ENCODE results near the gene RIPOR1.

The RIPOR1 gene

DNA sequence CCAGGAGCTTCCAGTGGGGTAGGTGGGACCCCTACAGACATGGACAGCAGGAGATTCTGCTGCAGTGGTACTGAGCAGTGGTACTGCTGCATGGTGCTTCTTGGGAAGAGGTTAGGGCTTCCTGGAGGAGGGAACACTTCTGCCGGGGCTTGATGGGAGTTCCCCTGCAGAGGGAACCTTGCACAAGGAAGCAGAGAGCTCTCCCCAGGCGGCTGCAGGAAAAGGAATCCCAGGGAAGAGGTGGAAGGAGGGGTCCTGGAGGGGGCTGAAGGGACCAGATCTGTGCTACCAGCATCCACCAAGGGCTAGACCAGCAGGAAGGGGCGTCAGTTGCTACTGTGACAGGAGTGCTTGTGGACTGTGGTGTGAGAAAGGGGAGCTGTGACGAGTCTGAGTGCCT lies 10.6 kb downstream of the RIPOR1 start:
- DNase-seq = no peak

DNA sequence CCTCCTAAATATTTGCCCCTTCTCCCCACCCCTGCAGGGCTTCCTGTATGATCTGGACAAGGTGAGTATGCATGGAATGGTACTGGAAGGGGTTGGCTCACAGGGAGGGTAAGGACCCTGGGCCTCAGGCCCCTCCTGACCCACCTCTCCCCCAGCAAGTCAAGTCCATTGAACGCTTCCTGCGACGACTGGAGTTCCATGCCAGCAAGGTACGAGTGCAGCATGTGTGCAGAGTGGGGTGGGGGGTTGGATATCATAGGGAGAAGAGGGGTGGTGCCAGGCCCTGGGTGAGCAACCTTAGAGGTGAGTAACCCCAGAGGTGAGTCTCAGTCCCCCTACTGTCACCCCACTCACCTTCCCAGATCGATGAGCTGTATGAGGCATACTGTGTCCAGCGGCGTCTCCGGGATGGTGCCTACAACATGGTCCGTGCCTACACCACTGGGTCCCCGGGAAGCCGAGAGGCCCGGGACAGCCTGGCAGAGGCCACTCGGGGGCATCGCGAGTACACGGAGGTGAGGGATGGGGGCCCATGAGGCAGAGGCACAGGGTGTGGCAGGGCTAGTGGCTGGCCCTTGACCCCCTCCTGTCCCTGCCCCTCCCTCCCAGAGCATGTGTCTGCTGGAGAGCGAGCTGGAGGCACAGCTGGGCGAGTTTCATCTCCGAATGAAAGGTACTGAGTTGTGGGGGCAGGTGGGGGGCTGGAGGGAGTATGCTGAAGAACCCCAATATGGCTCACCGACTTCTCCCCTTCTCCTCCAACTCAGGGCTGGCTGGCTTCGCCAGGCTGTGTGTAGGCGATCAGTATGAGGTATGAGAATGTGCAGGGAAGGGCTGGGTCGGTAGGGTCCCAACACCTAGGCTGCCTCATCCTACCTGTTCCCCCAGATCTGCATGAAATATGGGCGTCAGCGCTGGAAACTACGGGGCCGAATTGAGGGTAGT lies 11.3 kb downstream of the RIPOR1 start:
- DNase-seq = no peak

DNA sequence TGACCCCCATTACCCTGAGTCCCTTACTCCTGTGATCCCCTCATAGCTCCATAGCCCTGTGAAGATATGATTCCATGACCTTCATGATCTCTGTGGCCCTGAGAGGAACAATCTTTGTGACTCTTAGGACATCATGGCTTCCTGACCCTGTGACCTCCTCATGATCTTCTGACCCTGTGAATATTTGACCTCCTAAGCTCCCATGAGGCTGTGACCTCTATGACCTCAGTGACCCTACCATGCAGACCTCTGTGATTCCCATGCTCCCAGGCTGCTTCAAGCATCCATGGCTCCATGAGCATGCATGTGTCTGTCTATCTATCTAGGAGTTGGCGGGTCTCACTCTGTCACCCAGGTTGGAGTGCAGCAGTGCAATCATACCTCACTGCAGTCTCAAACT lies 12.1 kb downstream of the RIPOR1 start:
- no peak for DNase-seq

DNA sequence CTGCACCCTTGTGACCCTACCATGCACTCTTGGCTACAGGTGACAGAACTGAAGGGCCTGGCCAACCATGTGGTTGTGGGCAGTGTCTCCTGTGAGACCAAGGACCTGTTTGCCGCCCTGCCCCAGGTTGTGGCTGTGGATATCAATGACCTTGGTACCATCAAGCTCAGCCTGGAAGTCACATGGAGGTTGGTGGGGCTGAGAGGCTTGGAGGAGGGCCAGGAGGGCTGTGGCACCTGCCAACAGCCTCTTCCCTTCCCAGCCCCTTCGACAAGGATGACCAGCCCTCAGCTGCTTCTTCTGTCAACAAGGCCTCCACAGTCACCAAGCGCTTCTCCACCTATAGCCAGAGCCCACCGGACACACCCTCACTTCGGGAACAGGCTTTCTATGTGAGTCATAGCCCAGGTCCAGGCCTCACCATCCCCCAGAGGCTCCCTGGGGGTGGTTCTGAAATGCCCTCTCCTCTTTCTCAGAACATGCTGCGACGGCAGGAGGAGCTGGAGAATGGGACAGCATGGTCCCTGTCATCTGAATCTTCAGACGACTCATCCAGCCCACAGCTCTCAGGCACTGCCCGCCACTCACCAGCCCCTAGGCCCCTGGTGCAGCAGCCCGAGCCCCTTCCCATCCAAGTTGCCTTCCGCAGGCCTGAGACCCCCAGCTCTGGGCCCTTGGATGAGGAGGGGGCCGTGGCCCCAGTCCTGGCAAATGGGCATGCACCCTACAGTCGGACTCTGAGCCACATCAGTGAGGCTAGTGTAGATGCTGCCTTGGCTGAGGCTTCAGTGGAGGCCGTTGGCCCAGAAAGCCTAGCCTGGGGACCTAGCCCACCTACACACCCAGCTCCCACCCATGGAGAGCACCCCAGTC lies 13.0 kb downstream of the RIPOR1 start:
- no peak for DNase-seq

DNA sequence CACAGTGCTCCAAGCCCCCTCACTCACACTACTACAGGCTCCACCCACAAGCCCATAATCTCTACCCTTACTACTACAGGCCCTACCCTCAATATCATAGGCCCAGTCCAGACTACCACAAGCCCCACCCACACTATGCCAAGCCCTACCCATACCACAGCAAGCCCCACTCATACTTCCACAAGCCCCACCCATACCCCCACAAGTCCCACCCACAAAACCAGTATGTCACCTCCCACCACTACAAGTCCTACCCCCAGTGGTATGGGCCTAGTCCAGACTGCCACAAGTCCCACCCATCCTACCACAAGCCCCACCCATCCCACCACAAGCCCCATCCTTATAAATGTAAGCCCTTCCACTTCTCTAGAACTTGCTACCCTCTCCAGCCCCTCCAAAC lies 13.8 kb downstream of the RIPOR1 start:
- DNase-seq = peak; percentile 80

DNA sequence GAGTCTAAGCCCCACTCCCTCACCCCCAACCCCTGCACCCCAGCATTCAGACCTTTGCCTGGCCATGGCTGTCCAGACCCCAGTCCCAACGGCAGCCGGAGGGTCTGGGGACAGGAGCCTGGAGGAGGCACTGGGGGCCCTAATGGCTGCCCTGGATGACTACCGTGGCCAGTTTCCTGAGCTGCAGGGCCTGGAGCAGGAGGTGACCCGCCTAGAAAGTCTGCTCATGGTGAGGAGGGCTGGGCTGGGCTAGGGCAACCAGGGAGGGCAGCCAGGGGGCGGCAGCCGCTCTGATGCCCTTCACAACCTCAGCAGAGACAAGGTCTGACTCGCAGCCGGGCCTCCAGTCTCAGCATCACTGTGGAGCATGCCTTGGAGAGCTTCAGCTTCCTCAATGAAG lies 14.4 kb downstream of the RIPOR1 start:
- DNase-seq = no peak

DNA sequence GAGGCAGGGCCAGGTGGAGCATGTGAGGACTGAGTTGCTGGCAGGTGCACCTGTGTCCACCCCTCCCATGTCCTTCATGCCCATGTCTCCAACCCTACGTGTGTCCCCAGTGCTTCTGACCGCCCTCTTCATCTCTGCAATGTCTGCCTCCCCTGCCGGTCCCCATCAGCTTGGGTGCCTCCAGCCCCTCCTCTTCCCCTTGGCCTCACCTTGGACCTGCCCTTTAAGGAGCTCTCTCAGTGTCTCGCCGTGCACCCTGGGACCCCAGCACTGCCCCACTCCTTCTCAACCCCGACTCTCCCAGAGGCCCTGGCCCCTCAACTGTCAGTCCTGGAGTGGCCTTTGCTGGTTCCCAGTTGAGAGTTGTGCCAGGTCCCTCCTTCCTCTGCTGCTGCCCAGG lies 15.0 kb downstream of the RIPOR1 start:
- DNase-seq = no peak

DNA sequence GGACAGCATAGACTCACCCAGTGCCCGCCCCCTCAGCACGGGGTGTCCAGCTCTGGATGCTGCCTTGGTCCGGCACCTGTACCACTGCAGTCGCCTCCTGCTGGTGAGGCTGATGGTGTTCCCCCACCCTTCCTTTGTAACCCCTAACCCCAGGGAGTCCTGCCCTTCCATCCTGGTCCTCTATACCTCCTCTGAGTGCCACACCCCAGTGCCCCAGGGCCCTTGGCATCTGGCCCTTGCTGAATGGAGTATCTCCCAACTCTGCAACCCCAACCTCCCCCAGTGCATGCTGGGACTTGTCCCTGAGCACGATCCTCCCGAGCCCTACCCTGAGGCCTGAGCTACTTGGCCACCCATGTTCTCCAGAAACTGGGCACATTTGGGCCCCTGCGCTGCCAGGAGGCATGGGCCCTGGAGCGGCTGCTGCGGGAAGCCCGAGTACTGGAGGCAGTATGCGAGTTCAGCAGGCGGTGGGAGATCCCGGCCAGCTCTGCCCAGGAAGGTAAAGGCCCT lies 15.8 kb downstream of the RIPOR1 start:
- DNase-seq = no peak

DNA sequence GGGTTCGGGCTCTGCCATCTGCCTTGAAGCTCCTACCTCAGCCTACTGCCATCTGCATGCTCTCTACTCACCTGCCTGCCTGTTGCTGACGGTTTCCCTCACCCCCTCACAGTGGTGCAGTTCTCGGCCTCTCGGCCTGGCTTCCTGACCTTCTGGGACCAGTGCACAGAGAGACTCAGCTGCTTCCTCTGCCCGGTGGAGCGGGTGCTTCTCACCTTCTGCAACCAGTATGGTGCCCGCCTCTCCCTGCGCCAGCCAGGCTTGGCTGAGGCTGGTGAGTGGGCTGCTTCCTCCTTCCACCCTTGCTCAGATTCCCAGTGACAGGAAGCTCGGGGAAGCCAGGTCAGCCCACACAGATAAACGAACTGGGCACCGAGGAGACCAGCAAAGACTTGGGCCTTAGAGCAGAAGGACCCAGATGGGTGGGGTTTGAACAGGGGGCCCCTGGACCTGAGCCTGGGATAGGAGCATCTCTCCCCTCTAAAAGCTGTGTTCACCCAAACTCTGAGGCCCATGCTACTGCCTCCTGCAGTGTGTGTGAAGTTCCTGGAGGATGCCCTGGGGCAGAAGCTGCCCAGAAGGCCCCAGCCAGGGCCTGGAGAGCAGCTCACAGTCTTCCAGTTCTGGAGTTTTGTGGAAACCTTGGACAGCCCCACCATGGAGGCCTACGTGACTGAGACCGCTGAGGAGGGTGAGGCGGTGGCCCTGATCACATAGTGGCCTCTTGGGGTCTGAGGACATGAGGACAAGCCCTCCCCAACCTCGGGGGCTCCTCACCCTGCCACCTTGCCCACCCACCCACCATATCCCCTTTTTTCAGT lies 16.4 kb downstream of the RIPOR1 start:
- DNase-seq = no peak

DNA sequence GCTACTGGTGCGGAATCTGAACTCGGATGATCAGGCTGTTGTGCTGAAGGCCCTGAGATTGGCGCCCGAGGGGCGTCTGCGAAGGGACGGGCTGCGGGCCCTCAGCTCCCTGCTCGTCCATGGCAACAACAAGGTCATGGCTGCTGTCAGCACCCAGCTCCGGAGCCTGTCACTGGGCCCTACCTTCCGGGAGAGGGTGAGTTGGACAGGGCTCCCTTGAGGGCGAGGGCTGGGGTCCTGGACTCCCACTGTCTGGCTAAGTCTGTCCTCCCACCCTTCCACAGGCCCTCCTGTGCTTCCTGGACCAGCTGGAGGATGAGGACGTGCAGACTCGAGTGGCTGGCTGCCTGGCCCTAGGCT lies 17.0 kb downstream of the RIPOR1 start:
- DNase-seq = no peak

DNA sequence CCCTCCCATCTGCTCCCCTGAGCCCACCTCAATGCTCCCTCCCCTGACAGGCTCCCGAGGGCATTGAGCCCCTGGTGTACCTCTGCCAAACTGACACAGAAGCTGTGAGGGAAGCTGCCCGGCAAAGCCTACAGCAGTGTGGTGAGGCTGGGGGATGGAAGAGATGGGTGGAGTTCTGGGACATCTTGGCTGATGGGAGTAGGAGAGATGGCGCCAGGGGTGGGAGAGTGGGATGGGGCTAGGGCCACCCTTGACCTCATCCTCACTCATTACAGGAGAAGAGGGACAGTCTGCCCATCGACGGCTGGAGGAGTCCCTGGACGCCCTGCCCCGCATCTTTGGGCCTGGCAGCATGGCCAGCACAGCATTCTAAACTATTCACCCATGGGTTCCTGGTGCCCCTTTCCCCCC lies 17.5 kb downstream of the RIPOR1 start:
- no peak for DNase-seq

DNA sequence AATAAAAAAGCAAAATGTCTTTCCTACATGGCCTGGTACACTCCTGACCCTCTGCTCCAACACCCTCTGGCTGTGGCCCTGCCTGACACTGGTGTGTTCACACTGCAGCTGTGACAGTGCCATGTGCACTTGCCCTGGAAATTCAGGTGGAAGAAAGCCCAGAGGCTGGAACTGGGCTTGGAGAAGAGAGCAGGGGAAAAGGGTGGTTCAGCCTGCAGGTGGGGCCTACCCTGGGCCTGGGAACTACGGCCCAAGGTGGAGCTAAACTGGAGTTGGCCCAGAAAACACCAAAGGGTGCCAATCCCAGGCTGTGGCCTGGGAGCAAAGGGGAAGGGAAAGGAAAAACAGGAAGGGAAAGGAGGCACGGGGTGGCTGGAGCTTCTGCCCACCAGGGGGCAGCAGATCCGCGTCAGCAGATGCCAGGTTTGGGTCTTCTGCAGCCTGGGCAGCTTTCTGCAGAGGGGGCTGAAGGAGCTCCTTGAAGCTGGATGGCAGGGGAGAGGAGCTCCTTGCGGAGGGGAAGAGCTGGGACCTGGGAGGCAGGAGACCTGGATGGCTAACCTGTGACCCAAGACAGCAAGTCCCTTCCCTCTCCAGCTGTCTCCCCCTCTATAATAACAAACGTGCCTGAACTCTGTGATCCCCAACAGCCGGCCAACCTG lies 18.3 kb downstream of the RIPOR1 start:
- DNase-seq = peak; percentile 67

DNA sequence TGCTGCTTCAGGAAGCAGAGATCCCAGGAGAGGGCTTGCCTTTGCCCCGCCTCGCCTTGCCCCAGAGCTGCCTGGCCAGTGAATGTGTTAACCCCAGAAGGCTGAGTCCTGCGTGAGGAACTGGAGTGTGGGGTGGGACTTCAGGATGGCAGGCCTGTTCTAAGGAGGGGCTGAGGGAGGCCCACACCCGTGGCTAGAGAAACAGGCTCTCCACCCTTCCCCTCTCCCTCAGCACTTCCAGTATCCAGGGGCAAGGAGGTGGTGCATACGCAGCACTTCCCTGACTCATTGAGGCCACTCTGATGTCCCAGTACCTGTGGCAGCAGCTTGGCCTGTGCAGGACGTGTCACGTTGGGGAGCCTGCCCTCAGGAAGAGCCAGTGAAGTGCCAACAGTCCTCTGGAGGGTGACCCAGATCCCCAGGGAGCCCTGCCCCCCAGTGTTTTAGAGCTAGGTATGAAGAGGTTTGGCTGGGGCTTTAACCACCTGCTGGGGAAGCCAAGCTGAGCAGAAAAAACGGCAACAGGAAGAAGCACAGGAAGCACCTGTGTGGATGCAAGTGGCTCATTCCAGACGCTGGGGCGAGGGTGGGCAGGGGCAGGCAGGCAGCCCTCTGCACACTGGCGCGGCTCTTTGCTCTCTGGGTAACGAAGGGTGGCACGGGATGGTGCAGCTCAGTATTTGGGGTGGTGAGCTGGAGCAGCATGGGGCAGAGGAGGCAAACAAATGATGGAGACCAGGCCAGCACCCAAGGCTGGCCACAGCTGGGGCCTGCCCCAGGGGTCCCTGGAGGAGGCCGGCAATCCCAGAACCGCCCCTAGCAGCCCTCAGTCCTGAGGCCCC lies 19.0 kb downstream of the RIPOR1 start:
- no peak for DNase-seq

DNA sequence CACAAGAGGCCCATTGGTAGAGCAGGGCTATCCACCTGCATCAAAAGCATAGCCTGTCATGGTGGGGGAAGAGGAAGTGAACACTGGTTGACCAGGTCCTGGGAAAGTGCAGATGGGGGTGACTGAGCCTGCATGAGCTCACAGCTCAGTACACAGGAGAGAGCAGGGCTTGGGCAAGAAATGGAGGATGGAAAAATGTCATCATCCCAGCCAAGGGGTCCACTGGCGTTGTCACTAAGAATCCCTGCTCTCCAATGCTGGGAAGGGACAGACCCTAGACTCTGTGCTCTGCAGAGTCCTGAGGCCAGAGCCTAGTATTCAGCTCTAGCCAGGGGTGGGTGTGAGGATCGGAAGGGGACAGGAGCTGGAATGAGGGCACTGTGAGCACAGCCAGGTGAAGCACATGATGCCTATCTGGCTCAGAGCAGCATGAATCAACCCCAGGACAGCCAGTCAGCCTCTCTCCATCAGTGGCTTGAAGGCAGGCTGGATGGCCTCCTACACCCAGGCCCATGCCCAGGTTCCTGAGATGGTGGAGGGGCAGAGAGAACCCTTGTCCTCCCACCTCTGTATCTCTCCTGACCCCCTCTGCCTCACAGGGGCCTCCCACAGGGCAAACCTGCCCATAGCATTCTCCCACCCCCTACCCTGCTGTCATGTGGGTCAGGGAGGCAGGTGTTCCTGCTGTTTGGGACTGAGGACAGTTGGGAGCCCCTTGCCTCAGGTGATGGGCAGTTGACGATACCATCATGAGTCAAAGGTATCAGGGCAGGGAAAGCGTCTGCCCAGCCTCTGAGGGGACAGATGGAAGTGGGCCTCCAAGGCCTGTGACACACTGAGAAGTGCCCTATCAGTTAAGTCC lies 19.9 kb downstream of the RIPOR1 start:
- DNase-seq = no peak

DNA sequence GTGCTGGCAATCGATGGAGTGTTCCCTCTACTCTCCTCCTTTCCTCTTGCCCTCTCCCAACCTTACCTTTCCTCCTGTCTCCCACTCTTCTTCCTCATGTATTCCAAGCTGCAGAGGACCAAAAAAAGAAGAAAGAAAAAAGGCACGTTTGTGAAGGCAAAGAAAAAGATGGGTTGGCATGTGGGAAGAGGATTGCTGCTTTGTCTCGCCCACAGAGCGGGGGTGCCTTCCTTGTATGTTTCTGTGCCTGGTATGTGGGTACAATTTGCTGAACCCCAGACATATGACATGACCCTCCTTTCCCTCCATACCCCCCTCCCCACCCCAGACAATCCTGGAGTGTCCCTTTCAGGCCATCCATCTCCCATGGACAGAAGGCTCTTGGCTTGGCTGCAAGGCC lies 20.6 kb downstream of the RIPOR1 start:
- DNase-seq = no peak

DNA sequence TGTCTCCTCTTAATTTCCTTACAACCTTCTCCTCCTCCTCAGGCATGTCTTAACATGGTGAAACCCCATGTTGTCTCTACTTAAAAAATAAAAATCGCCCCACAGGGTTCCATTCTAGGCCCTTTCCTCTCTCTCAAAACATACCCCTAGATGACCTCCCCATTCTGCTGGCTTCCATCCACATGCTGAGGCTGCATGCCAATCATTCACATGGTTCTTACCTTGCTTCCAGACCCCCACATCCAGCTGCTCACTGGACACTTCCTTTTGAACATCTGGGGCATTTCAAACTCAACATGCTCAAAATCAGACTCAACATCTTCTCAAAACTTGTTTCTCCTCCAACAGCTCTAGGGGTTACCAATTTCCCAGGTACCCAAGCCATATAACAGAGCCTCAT lies 21.3 kb downstream of the RIPOR1 start:
- DNase-seq = no peak

DNA sequence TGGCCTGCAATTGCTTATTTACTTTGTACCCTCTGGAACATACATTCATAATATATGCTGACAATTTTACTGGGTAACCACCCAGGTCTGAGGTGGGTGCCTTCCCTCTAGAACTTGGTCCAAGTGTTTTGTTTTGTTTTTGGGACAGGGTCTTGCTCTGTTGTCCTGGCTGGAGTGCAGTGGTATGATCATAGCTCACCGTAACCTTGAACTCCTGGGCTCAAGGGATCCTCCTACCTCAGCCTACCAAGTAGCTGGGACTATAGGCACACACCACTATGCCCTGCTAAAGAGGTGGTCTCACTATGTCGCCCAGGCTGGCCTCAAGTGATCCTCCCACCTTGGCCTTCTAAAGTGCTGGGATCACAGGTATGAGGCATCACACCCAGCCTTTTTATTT lies 22.5 kb downstream of the RIPOR1 start:
- no peak for DNase-seq

DNA sequence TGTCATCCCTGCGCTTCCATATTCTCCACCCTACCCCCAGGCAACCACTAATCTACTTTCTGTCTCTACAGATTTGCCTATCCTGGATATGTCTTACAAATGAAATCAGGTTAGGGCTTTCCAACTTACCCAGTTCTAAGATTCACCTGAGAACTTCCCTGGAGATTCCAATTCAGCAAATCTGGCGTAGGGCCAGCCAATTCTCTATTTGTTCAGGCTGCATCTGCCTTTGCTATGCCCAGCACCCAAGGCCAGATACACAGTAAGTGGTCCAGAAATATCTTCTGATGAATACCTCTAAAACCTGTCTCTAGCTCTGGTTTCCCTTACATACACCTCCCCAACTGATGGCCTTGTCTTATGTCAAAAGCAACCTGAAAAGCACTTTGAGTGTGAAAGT lies 23.3 kb downstream of the RIPOR1 start:
- DNase-seq = no peak

DNA sequence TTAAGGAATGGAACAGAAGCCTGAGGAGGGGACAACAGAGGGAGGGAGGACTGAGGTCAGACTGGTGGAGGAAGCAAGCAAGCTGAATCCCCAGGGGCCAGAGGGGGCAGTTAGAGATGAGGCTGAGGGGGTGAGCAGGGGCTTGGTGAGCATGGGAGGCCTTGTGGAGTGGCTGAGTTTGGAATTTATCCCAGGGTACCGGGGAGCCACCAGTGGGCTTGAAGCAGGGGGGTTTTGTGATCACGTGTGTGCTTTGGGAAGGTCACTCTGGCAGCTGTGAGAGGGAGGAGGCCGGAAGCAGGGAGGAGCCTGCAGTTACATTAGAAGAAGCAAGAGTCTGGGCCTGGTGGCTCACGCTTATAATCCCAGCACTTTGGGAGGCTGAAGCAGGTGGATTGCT lies 23.8 kb downstream of the RIPOR1 start:
- no peak for DNase-seq

DNA sequence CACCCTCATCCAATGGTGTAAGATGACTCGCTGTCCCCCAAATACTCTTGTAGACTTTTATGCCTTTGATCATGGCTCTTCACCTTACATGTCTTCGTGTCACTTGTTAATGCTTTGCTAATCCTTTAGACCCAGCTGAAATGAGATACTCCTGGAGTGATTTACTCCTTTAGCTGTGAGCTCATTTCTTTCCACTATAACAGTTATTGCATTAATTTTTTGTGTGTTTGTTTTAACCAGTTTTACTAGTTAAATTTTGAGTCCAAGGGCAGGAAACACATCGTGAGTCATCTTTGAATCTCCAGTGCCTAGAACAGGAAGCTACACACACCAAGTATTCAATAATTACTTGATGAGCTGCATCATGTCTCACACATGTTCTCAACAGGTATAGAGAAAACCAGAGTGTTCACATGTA lies 27.2 kb downstream of the RIPOR1 start:
- peak; percentile 46 for DNase-seq

Measured in fibroblast of skin of scalp (primary cell).